HG03097 (cell line): Measurements from ENCODE around the gene MPC1.
"Not testable (repeated sequence)": the region's sequence is repeated elsewhere in the genome, so short reads cannot be mapped to it uniquely, and the experiment has no call there.

Source experiments
- ATAC-seq: cut with Tn5 transposase; IDR thresholded peaks from one replicate; pipeline ENCODE4 v1.9.1; 2021; ENCODE audit not compliant: unreplicated experiment, low FRiP score

MPC1 gene

DNA sequence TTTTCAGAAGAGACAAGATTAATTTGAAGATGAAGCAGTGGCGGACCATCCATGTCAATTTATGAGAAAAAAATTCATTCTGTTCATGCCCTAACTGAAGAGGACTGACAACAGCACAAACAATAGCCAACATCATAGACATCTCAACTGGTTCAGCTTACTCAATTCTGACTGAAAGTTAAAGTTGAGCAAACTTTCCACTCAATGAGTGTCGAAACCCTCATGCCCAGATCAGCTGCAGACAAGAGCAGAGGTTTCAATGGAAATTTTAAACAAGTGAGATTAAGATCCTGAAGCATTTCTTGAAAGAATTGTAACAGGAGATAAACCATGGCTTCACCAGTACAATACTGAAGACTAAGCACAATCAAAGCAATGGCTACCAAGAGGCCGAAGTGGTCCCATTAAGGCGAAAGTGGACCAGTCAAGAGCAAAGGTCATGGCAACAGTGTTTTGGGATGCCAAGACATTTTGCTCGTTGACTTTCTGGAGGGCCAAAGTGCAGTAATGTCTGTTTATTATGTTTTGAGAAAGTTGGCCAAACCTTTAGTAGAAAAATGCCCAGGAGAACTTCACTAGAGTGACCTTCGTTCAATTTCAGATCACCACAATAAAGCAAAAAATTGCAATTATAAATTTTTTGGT is 34.3 kb downstream of the MPC1 start:
- ATAC-seq = no peak

- no peak for ATAC-seq
Observed at GRCh38 chr6:166346965-166347364, 35.8 kb downstream of the MPC1 start.

DNA sequence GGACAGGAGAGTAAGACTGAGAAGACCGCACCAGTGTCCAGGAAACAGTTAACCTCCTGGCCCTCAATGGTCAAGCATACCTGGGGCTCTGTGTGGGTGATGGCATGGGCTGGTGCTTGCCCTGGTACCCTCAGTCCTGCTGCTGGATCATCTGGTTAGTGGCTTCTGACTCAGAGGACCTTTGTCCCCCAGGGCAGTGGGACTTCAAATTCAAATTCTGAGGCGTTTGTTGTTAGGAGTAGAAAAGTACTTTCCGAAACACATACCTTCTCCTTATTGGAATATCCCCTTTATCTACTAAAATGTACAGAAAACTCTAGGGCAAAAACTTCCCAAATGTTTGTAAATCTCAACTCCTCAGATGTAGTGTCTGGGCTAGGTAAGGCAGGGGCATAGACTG is 36.3 kb downstream of the MPC1 start:
- no peak for ATAC-seq

- ATAC-seq = not testable (repeated sequence)
Observed at GRCh38 chr6:166345672-166346071, 37.1 kb downstream of the MPC1 start.

GRCh38 chr6:166344921-166345320 is 37.8 kb downstream of the MPC1 start:
- ATAC-seq = not testable (repeated sequence)

DNA sequence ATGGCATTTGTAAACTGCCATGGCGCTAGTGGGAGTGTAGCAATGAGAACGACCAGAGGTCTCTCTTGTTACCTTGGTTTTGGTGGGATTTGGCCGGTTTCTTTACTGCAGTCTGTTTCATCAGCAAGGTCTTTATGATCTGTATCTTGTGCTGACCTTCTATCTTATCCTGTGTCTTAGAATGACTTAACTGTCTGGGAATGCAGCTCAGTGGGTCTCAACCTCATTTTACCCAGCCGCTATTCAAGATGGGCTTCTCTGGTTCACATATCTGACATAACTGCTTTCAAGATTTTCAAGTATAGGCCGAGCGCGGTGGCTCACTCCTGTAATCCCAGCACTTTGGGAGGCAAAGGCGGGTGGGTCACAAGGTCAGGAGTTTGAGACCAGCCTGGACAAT is 38.5 kb downstream of the MPC1 start:
- ATAC-seq = no peak

GRCh38 chr6:166343150-166343487 is 39.6 kb downstream of the MPC1 start:
- ATAC-seq = peak; percentile 14

GRCh38 chr6:166342349-166343149 is 40.2 kb downstream of the MPC1 start, which contains the start of gene SFT2D1:
SFT2D1 (minus strand) TSS chr6:166342545; CDS start chr6:166342481, 64 bp downstream.
- peak; percentile 94 for ATAC-seq

DNA sequence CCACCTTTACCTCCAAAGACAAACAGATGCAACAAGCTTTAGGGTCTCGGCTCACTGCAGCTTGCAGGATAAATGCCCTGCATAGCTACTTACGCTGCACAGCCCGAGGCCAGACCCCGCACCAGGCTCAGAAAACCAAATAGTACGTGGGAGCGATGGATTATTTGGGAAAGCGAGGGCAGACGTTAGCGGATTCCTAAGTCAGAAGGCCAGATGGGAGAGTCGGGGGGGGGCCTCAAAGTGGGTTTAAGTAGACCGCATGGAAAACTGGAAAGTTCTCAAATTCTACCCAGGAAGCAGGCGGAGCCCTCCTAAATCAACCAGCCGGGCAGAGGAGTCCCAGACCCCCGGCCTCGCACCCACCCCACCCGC is 40.8 kb downstream of the MPC1 start:
- no peak for ATAC-seq

GRCh38 chr6:166341464-166341863 is 41.3 kb downstream of the MPC1 start:
- ATAC-seq = no peak

DNA sequence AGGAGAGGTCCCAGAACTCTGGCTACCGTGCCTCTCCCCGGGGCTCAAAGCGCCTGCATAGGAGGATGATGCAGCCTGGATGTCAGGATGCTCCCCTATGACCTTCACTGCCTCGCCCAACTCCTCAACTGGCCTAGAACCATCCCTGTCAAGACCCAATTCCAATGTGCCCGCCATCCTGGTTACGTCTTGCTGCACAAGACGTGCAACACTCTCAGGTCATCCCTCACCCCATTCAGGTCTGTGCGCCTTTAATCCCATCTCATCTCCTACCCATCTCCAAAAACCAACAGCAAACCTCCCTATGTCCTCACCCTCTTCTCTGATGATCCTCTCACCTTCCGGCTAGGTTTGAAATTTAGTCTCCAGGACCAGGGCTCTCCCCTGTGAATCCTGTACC is 43.9 kb downstream of the MPC1 start:
- no peak for ATAC-seq

GRCh38 chr6:166336847-166337246 is 45.9 kb downstream of the MPC1 start:
- ATAC-seq = no peak

DNA sequence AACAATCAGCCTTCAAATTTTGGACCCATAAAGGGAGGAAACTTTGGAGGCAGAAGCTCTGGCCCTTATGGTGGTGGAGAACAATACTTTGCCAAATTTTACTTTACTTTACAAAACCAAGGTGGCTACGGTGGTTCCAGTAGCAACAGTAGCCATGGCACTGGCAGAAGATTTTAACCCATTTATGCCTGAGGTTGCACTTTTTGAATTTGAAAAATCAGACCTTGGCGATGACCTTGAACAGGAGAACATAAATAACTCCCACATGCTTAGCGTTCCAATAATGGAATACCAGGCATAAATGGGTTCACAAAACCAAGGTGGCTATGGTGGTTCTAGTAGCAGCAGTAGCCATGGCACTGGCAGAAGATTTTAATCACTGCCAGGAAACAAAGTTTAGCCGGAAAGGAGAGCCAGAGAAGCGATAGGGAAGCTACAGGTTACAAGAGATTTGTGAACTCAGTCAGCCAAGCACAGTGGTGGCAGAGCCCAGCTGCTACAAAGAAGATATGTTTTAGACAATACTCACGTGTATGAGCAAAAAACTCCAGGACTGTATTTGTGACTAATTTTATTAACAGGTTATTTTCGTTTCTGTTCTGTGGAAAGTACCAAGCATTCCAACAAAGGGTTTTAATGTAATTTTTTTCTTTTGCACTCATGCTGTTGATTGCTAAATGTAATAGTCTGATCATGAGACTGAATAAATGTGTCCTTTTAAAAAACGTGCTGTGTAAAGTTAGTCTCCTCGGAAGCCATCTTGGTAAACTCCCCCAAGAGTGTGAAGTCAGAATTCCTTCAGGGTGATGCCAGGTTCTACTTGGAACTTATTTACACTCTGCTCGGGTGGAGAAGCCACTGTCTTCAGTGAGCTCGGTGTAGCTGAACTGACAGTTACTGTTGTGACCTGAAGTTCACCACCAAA is 47.1 kb downstream of the MPC1 start:
- ATAC-seq = no peak

DNA sequence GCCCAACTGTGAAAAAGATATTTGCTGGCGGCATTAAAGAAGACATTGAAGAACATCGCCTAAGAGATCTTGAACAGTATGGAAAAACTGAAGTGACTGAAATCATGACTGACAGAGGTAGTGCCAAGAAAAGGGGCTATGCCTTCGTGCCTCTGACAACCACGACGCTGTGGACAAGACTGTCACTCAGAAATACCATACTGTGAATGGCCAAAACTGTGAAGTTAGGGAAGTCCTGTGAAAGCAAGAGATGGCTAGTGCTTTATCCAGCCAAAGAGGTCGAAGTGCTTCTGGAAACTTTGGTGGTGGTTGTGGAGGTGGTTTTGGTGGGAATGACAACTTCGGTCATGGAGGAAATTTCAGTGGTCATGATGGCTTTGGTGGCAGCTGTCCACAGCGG is 47.9 kb downstream of the MPC1 start:
- no peak for ATAC-seq

- ATAC-seq = no peak
Observed at GRCh38 chr6:166333172-166333995, 49.4 kb downstream of the MPC1 start.

- no peak for ATAC-seq
Observed at GRCh38 chr6:166331503-166332415, 51.0 kb downstream of the MPC1 start.

DNA sequence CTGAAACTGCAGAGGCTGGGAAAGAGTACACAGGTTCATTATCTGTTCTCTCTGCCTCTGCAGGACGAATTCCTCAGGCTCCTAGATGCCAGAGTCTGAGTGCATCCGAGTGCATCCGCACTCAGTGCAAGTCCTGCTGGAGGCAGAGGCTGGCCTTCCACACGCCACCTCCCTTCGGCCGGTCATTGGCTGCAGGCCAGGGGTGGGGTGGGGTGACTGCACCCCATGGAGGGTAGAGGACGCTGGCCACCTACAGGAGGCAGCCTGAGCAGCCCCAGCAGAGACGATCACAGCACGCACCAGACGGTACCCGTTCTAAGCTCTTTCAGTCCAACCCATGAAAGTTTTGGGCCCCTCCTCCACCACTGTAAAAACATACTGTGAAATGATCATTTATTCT is 52.1 kb downstream of the MPC1 start:
- no peak for ATAC-seq

DNA sequence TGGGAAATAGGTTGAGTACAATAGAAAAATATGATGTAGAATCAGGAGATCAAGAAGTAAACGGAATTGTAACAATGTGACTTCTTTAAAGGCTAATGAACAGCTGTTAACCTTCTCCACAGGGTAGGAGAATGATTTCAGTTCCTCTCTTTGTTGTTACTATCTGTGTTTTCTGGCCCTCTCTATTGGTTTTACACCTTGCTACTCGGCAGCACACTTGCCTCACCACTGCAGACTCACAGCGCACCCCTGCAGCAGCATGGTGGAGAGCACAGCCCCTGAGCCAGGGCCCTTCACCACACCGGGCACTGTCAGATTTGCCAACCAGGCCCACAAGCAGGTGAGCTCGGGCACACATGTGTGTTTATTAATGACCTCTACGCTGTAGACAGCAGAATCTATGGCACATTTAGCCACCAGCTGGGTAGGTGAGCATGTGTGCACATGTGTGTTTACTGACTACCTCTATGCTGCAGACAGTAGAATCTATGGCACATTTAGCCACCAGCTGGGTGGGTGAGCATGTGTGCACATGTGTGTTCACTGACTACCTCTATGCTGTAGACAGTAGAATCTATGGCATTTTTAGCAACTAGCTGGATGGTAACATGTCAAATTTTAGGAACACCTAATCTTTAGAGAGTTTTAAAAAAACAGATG is 57.2 kb downstream of the MPC1 start:
- ATAC-seq = no peak

DNA sequence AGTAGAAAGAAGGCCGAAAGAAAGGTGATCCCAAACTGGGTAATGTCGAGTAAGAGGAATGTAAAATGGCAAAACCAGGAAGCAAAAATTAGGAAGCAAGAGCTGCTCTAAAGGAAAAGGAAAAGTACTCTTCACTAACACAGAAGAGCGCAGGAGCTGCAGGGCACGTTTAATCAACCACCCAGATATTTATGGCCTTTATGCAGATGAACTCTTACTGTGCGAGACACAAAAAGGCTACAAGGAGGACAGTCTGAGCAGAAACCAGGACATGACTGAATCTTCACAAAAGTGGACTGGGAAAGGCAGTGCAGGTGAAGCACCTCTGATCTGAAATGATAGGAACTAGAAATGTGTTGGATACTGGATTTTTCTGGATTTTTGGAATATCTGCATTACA is 59.3 kb downstream of the MPC1 start:
- no peak for ATAC-seq
